Lower lobe of right lung (tissue), 2 donors: ENCODE results near the gene DNASE1L3. TPM values are rescaled to one million over a fixed set of nuclear protein-coding genes. Genes with fewer than 3 reads are reported as not detected.
A peak's percentile ranks its signal among the peaks of the same experiment; 100 is the strongest.

ENCODE experiments used
- ATAC-seq, 2 donors: fragments of 200-7000 bp; cut with Tn5 transposase; one replicate each; pipeline ENCODE4 v1.9.1; 2020 to 2022; ENCODE audit warnings: mild to moderate bottlenecking in 2 of 2, moderate library complexity in 2 of 2
- DNase-seq: peaks from one replicate; pipeline ENCODE4 v3.0.0-alpha.2; 2020
- H3K27ac ChIP-seq: fragments of 200-600 bp; one replicate; pipeline ENCODE4 v1.8.0; 2022
- H3K27me3 ChIP-seq: fragments of 200-600 bp; one replicate; pipeline ENCODE4 v1.8.0; 2022; ENCODE audit warnings: low read depth
- H3K36me3 ChIP-seq: fragments of 200-600 bp; one replicate; pipeline ENCODE4 v1.8.0; 2022; ENCODE audit warnings: mild to moderate bottlenecking
- H3K4me1 ChIP-seq: fragments of 200-600 bp; one replicate; pipeline ENCODE4 v1.8.0; 2022
- H3K4me3 ChIP-seq: fragments of 200-600 bp; one replicate; pipeline ENCODE4 v1.8.0; 2022; ENCODE audit warnings: mild to moderate bottlenecking
- H3K9me3 ChIP-seq: fragments of 200-600 bp; one replicate; pipeline ENCODE4 v1.8.0; 2022
- intact Hi-C: fragments of 100-400 bp; cut with DNase I; formaldehyde crosslinking; loops from one replicate; pipeline ENCODE4 v1.11.0; 2022
- total RNA-seq: library from RNA; stranded (reverse); fragmentation: NEBNext Ultra II Directional; extraction: Animal tissue kit (Norgen Biotek cat#: 25700); gene quantifications from one replicate; pipeline ENCODE4 v1.2.1, GENCODE V29; 2021
- TF ChIP-seq, protein P1 (sequence below): fragments of 200-600 bp; IDR thresholded peaks from one replicate; pipeline ENCODE4 v1.8.0; 2022; ENCODE audit warnings: antibody characterized with exemption, mild to moderate bottlenecking
- donor health status: DM: no; HTN: yes; CAD: no; lungs with severe emphysema.

DNASE1L3 gene
- total RNA-seq, 1 donor from 2014 or later = 12.0 TPM

DNA sequence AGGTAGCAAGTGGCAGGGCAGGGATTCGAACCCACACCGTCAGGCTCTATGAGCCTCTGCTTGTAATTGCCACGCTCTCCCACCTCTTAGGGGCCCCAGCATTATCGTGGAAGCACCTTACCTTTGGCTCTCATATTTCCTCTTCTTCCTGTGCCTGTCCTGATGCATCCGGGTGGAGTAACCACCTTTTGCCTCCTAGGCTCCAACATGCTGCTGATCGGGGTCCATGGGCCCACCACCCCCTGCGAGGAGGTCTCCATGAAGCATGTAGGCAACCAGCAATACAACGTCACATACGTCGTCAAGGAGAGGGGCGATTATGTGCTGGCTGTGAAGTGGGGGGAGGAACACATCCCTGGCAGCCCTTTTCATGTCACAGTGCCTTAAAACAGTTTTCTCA, 40.4 kb downstream of the DNASE1L3 start:
- H3K4me3 ChIP-seq = no peak overlapping the region
- no peaks in the 10 kb centered on the region for H3K27me3 ChIP-seq
- peaks cover 24% of the 10 kb centered on the region for H3K4me1 ChIP-seq
- DNase-seq = no peak
- H3K27ac ChIP-seq = no peak overlapping the region
- no peak for ATAC-seq
- TF ChIP-seq, protein P1, sequence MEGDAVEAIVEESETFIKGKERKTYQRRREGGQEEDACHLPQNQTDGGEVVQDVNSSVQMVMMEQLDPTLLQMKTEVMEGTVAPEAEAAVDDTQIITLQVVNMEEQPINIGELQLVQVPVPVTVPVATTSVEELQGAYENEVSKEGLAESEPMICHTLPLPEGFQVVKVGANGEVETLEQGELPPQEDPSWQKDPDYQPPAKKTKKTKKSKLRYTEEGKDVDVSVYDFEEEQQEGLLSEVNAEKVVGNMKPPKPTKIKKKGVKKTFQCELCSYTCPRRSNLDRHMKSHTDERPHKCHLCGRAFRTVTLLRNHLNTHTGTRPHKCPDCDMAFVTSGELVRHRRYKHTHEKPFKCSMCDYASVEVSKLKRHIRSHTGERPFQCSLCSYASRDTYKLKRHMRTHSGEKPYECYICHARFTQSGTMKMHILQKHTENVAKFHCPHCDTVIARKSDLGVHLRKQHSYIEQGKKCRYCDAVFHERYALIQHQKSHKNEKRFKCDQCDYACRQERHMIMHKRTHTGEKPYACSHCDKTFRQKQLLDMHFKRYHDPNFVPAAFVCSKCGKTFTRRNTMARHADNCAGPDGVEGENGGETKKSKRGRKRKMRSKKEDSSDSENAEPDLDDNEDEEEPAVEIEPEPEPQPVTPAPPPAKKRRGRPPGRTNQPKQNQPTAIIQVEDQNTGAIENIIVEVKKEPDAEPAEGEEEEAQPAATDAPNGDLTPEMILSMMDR = no peak
- H3K36me3 ChIP-seq = peaks cover 26% of the 10 kb centered on the region
- intact Hi-C loops = no loop called here
- H3K9me3 ChIP-seq = no peaks in the 10 kb centered on the region

DNA sequence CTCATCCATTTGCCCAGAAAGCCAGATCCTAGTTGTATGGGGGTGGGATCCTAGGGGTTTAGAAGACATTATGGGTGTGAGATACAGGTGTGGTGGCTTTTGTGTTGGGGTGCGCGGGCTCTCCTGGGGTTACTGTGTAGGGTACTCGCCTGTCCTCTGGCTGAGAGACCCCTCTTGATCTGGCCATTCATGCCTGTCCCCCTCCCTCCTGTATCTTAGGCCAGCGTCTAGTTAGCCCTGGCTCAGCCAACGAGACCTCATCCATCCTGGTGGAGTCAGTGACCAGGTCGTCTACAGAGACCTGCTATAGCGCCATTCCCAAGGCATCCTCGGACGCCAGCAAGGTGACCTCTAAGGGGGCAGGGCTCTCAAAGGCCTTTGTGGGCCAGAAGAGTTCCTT, 41.4 kb downstream of the DNASE1L3 start:
- TF ChIP-seq, protein P1 = no peak
- ATAC-seq (no peak), DNase-seq (no peak)
- Histone ChIP-seq H3K4me3 (no peak overlapping the region), H3K4me1 (peaks cover 24% of the 10 kb centered on the region), H3K9me3 (no peaks in the 10 kb centered on the region), H3K36me3 (peaks cover 30% of the 10 kb centered on the region), H3K27ac (no peak overlapping the region), H3K27me3 (no peaks in the 10 kb centered on the region)
- intact Hi-C loops = no loop called here

DNA sequence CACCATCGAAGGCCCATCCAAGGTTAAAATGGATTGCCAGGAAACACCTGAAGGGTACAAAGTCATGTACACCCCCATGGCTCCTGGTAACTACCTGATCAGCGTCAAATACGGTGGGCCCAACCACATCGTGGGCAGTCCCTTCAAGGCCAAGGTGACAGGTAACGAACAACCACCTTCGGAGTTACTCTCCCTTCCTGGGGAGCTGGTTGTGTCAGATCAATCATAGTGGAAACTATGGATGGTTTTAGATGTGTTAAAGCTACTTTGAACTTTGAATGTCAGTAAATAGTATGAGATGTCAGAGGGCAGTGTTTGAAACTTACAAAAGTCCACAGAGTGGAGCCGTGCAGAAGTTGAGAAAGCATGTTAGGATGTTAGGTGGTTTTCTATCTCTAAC, 42.3 kb downstream of the DNASE1L3 start:
- intact Hi-C loops = no loop called here
- Histone ChIP-seq H3K4me3 (no peak overlapping the region), H3K27ac (no peak overlapping the region), H3K9me3 (no peaks in the 10 kb centered on the region), H3K27me3 (no peaks in the 10 kb centered on the region), H3K36me3 (peaks cover 37% of the 10 kb centered on the region), H3K4me1 (peaks cover 24% of the 10 kb centered on the region)
- no peak for ATAC-seq
- TF ChIP-seq, protein P1 = no peak
- DNase-seq = no peak

DNA sequence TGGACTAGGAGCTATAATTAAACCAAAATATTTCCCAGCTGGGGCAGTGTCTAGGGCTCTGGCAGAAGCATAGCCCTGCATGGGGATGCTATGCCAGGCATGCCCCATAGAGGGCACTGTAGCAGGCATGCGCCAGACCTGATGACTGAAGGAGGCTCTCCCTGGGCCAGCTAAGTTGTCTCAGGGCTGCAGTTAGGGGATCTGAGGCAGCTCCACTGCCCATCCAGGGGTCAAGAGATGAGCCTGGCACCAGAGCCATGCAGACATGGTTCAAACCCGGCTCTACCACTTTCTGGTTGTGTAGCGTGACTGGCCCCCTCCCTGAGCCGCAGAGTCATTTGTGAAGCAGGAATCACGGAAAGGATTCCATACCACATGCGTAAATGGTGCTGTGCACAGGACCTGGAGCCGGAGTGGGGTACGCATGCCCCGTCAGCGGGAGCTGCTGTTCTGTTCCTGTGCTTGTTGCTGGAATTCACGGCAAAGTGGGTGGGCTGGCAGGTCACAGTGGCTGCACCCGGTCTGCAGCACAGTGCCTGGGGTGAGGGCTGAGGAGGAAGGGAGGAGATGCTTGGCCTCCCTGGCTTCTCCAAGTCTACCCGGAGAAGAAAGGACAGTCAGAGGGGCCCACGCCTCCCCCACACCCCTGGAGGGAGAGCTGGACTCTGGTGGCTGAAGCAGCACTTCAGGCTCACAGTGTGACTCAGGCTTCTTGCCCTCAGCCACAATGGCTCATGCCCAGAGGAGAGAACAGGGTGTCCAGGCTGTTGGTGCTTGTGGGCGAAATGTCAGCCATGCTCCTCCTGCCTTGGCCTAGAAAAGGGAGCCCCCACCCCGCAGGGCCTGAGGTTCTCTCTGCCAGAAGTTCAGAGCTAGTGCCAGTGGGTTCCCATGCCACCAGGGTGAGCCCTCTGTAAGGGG, 43.1 kb downstream of the DNASE1L3 start:
- DNase-seq = peak; percentile 69
- intact Hi-C loops = no loop called here
- no peaks in the 10 kb centered on the region for H3K27me3 ChIP-seq
- peak; percentile 64 to 78 for ATAC-seq
- no peak overlapping the region for H3K4me3 ChIP-seq
- TF ChIP-seq, protein P1 = peak; percentile 91
- H3K4me1 ChIP-seq = peaks cover 19% of the 10 kb centered on the region
- H3K9me3 ChIP-seq = no peaks in the 10 kb centered on the region
- no peak overlapping the region for H3K27ac ChIP-seq
- H3K36me3 ChIP-seq = peaks cover 44% of the 10 kb centered on the region

DNA sequence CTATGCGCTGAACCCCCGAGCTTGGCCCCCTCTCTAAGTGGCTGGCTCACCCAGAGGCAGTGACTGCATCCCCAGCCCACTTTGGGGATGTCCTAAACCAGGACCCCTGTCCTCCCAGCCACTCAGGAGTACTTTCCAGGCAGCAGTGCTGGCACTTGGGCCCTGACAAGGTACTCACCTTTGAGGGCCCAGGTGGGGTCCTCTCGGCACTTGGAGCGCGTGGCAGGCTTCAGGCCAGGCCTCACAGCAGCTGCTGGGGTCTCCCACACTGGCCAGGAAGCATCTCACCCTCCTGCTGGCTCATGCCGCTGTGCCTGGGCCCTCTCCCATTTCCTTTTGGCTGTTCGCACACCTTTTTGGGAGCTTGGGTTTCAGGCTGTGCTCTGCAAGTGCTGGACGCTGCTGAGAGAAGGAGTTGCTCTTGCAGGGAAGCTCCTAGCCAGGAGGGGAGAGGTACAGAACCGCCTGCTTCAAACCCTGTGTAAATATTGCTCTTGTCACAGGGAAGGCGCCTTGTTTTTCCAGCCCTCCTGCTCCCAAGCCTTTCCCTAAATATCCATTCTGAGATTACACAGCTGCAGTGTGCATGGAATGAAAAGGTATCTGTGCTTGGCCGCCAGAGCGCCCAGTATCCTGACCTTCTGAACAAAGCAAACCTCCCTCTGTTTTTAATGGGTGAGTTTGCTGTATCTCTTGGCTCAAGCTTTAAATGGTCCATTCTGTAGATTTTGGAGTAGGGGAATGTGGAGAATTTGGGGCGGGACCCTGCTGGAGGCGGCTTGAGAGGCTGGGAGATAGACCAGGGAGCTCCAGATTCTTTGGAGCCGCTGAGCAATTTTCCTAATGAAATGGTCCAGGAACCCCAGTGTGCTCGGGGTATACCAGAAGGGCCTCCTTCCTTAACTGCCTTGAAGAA, 45.6 kb downstream of the DNASE1L3 start:
- H3K9me3 ChIP-seq = no peaks in the 10 kb centered on the region
- intact Hi-C loops = no loop called here
- peaks cover 44% of the 10 kb centered on the region for H3K36me3 ChIP-seq
- peak; percentile 3 to 31 for ATAC-seq
- H3K4me1 ChIP-seq = peaks cover 31% of the 10 kb centered on the region
- TF ChIP-seq, protein P1 = no peak
- DNase-seq = no peak
- H3K27ac ChIP-seq = no peak overlapping the region
- H3K27me3 ChIP-seq = no peaks in the 10 kb centered on the region
- no peak overlapping the region for H3K4me3 ChIP-seq
